Heart left ventricle (tissue), 13 donors: ENCODE data around the gene OR2A5.

Experiments used
- POLR2A ChIP-seq, 2 donors: fragments of 450-650 bp; IDR thresholded peaks; one replicate each; pipeline ENCODE4 v1.6.1; 2017; ENCODE audit warnings: antibody characterized with exemption in 2 of 2, mild to moderate bottlenecking in 2 of 2, moderate library complexity in 2 of 2
- TF ChIP-seq, protein P1 (sequence below), 12 donors: fragments of 200-600 bp; sonication (generic) in 4 of 12; IDR thresholded peaks; one replicate each; pipeline versions ENCODE4 v1.5.0 to v1.8.0; 2018 to 2022; ENCODE audit warnings: antibody characterized with exemption in 12 of 12, mild to moderate bottlenecking in 5 of 12
- donor health status: ischemic (EF 13 %, LVEDD 7.1; RV severe dilation, severe dysfunction).
- donor health status: DM: no; HTN: yes; CAD: no.
- donor health status: DM: no; HTN: no; CAD: no.
- donor health status: ischemic (EF 25% LVEDD 6.9; RV normal size, moderate dysfunction).
- donor health status: ischemic (EF 25% LVEDD 5.7; RV mildly dilated, moderate dysfunction).
- donor health status: ischemic (EF 35%, LVEDD 5.7; RV mildly dilated, moderate dysfunction).
- donor health status: nonischemic (EF 11% LVEDD 7.7; RV severe dilation, severe dysfunction).
- donor health status: DM: yes; HTN: yes; CAD: no.
- donor health status: PGD.
- donor health status: ischemic (EF 29% LVEDD 5.4; RV normal size, mild dysfunction).
- donor health status: nonischemic (EF 23%, LVEDD 6.1; RV moderate dilation, normal function).

DNA sequence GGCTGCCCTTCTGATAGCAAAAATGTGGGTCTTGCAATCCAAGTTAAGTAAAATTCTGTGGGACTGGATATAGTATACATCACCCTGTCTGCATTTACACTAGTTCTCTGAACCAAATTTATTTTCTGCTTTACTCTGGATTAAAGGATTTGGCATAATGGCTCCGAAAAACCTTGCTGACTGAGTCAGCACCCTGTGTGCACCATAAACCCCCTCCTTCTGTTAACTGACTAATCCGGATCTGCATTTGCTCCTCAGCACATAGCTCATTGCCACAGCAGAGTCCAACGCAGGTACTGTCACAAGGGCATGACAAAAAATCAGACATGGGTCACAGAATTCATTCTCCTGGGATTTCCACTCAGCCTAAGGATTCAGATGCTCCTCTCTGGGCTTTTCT lies 1.3 kb downstream of the OR2A5 start:
- no peak for TF ChIP-seq POLR2A (IDR thresholded peaks at IDR 0.05)
- TF ChIP-seq, protein P1, sequence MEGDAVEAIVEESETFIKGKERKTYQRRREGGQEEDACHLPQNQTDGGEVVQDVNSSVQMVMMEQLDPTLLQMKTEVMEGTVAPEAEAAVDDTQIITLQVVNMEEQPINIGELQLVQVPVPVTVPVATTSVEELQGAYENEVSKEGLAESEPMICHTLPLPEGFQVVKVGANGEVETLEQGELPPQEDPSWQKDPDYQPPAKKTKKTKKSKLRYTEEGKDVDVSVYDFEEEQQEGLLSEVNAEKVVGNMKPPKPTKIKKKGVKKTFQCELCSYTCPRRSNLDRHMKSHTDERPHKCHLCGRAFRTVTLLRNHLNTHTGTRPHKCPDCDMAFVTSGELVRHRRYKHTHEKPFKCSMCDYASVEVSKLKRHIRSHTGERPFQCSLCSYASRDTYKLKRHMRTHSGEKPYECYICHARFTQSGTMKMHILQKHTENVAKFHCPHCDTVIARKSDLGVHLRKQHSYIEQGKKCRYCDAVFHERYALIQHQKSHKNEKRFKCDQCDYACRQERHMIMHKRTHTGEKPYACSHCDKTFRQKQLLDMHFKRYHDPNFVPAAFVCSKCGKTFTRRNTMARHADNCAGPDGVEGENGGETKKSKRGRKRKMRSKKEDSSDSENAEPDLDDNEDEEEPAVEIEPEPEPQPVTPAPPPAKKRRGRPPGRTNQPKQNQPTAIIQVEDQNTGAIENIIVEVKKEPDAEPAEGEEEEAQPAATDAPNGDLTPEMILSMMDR (IDR thresholded peaks at IDR 0.05), result no peak
